ENCODE results near the gene KANSL2.

- TF ChIP-seq CTCF (IDR thresholded peaks at IDR 0.05), result no peak
- TF ChIP-seq SMC3 (IDR thresholded peaks at IDR 0.05), result no peak
- no peak for TF ChIP-seq MAFK (IDR thresholded peaks at IDR 0.05; ENCODE audit: partially characterized antibody)
- no peak for TF ChIP-seq ZNF302 (CRISPR knock-in tag; IDR thresholded peaks at IDR 0.05)
- TF ChIP-seq POLR2A (IDR thresholded peaks at IDR 0.05; ENCODE audit: low read length), result no peak
- TF ChIP-seq FOSB (CRISPR knock-in tag; IDR thresholded peaks at IDR 0.05), result no peak
- no peak for TF ChIP-seq EP300 (IDR thresholded peaks at IDR 0.05)
- TF ChIP-seq ELK1 (IDR thresholded peaks at IDR 0.05; ENCODE audit: low read depth, low read length), result no peak
- no peak for TF ChIP-seq MAX (IDR thresholded peaks at IDR 0.05)
- TF ChIP-seq RAD21 (conservative IDR thresholded peaks at IDR 0.05 in 1 of 2, IDR thresholded peaks at IDR 0.05 in 1 of 2), result no peak
- no peak for TF ChIP-seq RNF2 (IDR thresholded peaks at IDR 0.05; ENCODE audit: borderline replicate concordance, low read depth)
- no peak for TF ChIP-seq ESRRA (IDR thresholded peaks at IDR 0.05; ENCODE audit: borderline replicate concordance, low read length)
Measured at GRCh38 chr12:48696626-48697025, 14.6 kb upstream of the KANSL2 start.

Data from A549 (cell line).